Measurements from ENCODE around the gene SPCS1.

The SPCS1 gene

DNA sequence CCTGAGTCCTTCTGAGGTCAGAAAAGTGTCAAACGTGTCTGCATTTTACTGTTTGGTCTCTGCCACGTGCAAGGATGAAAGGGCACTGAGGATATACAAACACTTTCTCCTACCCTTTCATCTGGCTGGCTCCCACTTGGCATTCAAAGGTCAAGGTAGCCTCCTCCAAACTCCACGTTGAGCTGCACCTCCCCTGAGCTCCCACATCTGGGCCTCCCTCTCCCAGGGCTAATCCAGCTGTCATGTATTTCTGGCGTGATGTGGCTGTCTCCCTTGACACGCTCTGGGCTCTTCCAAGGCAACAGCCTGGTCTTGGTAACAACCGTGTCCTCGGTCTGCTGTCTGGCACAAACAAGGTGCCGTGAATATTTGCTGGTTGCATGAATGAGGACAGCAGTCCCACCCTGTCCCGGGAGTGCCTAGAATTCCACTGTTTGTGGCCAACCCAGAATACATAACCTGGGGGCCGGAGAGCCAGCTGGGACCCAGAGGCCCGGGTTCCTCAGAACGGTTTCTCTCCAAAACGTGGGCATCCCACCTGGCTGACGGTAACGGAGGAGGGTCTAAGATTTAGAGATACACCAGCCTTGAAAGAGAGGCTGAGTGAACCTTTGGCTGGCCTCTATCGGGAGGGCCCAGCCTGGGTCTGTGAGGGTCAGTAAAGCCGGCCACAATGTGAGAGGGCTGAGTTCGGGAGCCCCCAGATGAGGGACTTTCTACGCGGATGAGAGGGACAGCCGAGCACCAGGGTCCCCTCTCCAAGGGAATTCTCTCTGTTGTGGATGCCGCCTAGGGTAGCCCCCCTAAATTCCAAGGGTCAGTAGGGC, 1.1 kb upstream of the SPCS1 start:
- Histone ChIP-seq H2AFZ (ENCODE audit: low read depth, low read length) (peak overlapping the region; percentile 77), H3K4me3 (ENCODE audit: low read length) (peak overlapping the region; percentile 80), H3K36me3 (ENCODE audit: insufficient read depth, low read length) (peaks cover 24% of the 10 kb centered on the region), H3K27me3 (ENCODE audit: insufficient read depth, low read length) (no peaks in the 10 kb centered on the region), H3K4me1 (ENCODE audit: insufficient read depth, low read length) (peaks cover 27% of the 10 kb centered on the region), H3K9me3 (ENCODE audit: low read length) (no peaks in the 10 kb centered on the region)

- H2AFZ ChIP-seq (ENCODE audit: low read depth, low read length), result peak overlapping the region; percentile 77
- H3K27me3 ChIP-seq (ENCODE audit: insufficient read depth, low read length), result no peaks in the 10 kb centered on the region
- H3K9me3 ChIP-seq (ENCODE audit: low read length), result no peaks in the 10 kb centered on the region
- peaks cover 27% of the 10 kb centered on the region for H3K4me1 ChIP-seq (ENCODE audit: insufficient read depth, low read length)
- peaks cover 23% of the 10 kb centered on the region for H3K36me3 ChIP-seq (ENCODE audit: insufficient read depth, low read length)
- peak overlapping the region; percentile 80 for H3K4me3 ChIP-seq (ENCODE audit: low read length)
These were observed 543 bp upstream of the SPCS1 start for GRCh38 chr3:52705438-52705687.

- Histone ChIP-seq H3K36me3 (ENCODE audit: insufficient read depth, low read length) (peaks cover 35% of the 10 kb centered on the region), H3K9me3 (ENCODE audit: low read length) (peaks cover under 1% of the 10 kb centered on the region), H3K27me3 (ENCODE audit: insufficient read depth, low read length) (no peaks in the 10 kb centered on the region), H3K4me1 (ENCODE audit: insufficient read depth, low read length) (peaks cover 27% of the 10 kb centered on the region), H2AFZ (ENCODE audit: low read depth, low read length) (no peak overlapping the region), H3K4me3 (ENCODE audit: low read length) (peak overlapping the region; percentile 80)
These were observed 1.7 kb downstream of the SPCS1 start for GRCh38 chr3:52707585-52707984.

- Histone ChIP-seq H3K36me3 (ENCODE audit: insufficient read depth, low read length) (peaks cover 44% of the 10 kb centered on the region), H3K4me3 (ENCODE audit: low read length) (no peak overlapping the region), H3K4me1 (ENCODE audit: insufficient read depth, low read length) (peaks cover 15% of the 10 kb centered on the region), H3K27me3 (ENCODE audit: insufficient read depth, low read length) (no peaks in the 10 kb centered on the region), H3K9me3 (ENCODE audit: low read length) (peaks cover 3% of the 10 kb centered on the region), H2AFZ (ENCODE audit: low read depth, low read length) (no peak overlapping the region)
These were observed 4.6 kb downstream of the SPCS1 start for GRCh38 chr3:52710512-52710911.

GRCh38 chr3:52712291-52713212, 6.6 kb downstream of the SPCS1 start:
- Histone ChIP-seq H2AFZ (ENCODE audit: low read depth, low read length) (no peak overlapping the region), H3K9me3 (ENCODE audit: low read length) (peaks cover 3% of the 10 kb centered on the region), H3K4me1 (ENCODE audit: insufficient read depth, low read length) (peaks cover 2% of the 10 kb centered on the region), H3K36me3 (ENCODE audit: insufficient read depth, low read length) (peaks cover 51% of the 10 kb centered on the region), H3K4me3 (ENCODE audit: low read length) (no peak overlapping the region), H3K27me3 (ENCODE audit: insufficient read depth, low read length) (no peaks in the 10 kb centered on the region)

- H3K36me3 ChIP-seq (ENCODE audit: insufficient read depth, low read length), result peaks cover 43% of the 10 kb centered on the region
- H3K9me3 ChIP-seq (ENCODE audit: low read length), result peaks cover 8% of the 10 kb centered on the region
- no peaks in the 10 kb centered on the region for H3K27me3 ChIP-seq (ENCODE audit: insufficient read depth, low read length)
- no peak overlapping the region for H3K4me3 ChIP-seq (ENCODE audit: low read length)
- H3K4me1 ChIP-seq (ENCODE audit: insufficient read depth, low read length), result no peaks in the 10 kb centered on the region
- H2AFZ ChIP-seq (ENCODE audit: low read depth, low read length), result no peak overlapping the region
These were observed 8.7 kb downstream of the SPCS1 start for GRCh38 chr3:52714335-52715302.

DNA sequence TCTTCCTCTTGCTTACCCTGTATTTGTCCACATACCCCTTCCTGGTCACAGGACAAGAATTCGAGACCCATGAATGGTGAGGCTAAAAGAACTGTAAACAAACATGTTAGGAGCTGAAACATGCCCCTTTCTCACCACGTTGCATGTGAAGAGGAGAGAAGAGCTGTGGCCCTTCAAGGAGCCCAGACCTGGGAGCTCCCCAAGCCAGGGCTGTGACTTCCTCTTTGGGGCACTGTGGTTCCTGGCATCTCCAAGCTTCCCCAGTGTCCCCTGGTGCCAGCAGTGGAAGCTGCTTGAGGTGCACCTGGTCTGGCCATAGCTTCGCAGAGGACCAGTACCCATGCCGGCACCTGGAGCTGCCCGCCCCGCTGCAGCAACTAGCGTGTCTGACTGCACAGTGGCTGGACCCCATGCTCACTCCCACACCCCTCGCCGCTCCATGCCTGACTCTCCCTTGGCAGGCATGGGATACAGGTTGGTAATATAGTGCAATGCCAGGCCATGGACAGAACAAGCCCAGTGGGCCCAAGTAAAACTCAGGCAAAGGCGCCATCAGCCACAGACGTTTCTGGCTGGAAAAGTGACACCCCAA, 9.9 kb downstream of the SPCS1 start:
- H3K4me3 ChIP-seq (ENCODE audit: low read length), result no peak overlapping the region
- H3K27me3 ChIP-seq (ENCODE audit: insufficient read depth, low read length), result no peaks in the 10 kb centered on the region
- H3K9me3 ChIP-seq (ENCODE audit: low read length), result peaks cover 8% of the 10 kb centered on the region
- no peak overlapping the region for H2AFZ ChIP-seq (ENCODE audit: low read depth, low read length)
- no peaks in the 10 kb centered on the region for H3K4me1 ChIP-seq (ENCODE audit: insufficient read depth, low read length)
- H3K36me3 ChIP-seq (ENCODE audit: insufficient read depth, low read length), result peaks cover 39% of the 10 kb centered on the region

GRCh38 chr3:52719618-52720017, 13.7 kb downstream of the SPCS1 start:
- peaks cover 15% of the 10 kb centered on the region for H3K9me3 ChIP-seq (ENCODE audit: low read length)
- peaks cover 40% of the 10 kb centered on the region for H3K36me3 ChIP-seq (ENCODE audit: insufficient read depth, low read length)
- H3K4me1 ChIP-seq (ENCODE audit: insufficient read depth, low read length), result no peaks in the 10 kb centered on the region
- no peak overlapping the region for H3K4me3 ChIP-seq (ENCODE audit: low read length)
- H3K27me3 ChIP-seq (ENCODE audit: insufficient read depth, low read length), result no peaks in the 10 kb centered on the region
- H2AFZ ChIP-seq (ENCODE audit: low read depth, low read length), result no peak overlapping the region

DNA sequence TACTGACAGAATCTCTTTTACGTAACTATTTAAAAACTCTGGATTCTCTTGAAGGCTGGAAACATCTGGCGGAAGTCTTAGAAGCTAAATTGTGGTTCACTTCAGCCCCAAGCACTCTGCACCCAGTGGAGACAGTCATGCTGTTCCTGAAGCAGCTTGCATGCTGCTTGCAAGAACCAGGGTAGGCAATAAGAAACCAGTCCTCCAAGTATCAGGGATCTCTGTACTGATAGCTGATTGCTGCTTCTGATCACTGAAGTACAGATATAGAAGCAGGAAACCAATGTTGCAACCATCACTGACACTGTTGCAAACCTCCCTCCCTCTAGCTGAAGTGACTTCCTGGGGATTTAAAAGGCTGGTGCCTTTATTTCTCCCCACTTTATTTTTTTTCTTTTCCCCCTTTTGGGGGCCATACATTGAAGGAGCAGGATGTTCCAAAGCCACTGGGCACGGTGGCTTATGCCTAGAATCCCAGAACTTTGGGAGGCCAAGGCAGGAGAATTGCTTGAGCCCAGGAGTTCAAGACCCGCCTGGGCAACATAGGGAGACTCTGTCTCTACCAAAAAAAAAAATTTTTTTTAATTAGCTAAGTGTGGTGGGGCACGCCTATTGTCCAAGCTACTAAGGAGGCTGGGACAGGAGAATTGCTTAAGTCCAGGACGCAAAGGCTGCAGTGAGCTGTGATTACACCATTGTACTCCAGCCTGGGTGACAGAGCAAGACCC, 15.3 kb downstream of the SPCS1 start:
- no peak overlapping the region for H3K4me3 ChIP-seq (ENCODE audit: low read length)
- no peaks in the 10 kb centered on the region for H3K27me3 ChIP-seq (ENCODE audit: insufficient read depth, low read length)
- H3K9me3 ChIP-seq (ENCODE audit: low read length), result peaks cover 15% of the 10 kb centered on the region
- H3K4me1 ChIP-seq (ENCODE audit: insufficient read depth, low read length), result no peaks in the 10 kb centered on the region
- no peak overlapping the region for H2AFZ ChIP-seq (ENCODE audit: low read depth, low read length)
- peaks cover 33% of the 10 kb centered on the region for H3K36me3 ChIP-seq (ENCODE audit: insufficient read depth, low read length)

- Histone ChIP-seq H3K27me3 (ENCODE audit: insufficient read depth, low read length) (no peaks in the 10 kb centered on the region), H3K9me3 (ENCODE audit: low read length) (peaks cover 15% of the 10 kb centered on the region), H3K36me3 (ENCODE audit: insufficient read depth, low read length) (peaks cover 31% of the 10 kb centered on the region), H2AFZ (ENCODE audit: low read depth, low read length) (no peak overlapping the region), H3K4me3 (ENCODE audit: low read length) (no peak overlapping the region), H3K4me1 (ENCODE audit: insufficient read depth, low read length) (no peaks in the 10 kb centered on the region)
These were observed 15.8 kb downstream of the SPCS1 start for GRCh38 chr3:52721730-52722008.

DNA sequence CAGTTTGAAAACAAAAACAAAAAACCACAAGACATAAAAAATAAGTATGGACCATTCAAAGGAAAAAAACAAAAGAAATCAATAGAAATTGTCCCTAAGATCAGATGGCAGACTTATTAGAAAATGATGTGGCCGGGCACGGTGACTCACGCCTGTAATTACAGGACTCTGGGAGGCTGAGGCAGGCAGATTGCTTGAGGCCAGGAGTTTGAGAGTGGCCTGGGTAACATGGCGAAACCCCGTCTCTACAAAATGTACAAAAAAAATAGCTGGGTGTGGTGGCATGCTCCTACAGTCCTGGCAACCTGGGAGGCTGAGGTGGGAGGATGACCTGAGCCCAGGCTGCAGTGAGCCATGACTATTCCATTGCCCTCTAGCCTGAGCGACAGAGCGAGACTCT, 16.6 kb downstream of the SPCS1 start:
- Histone ChIP-seq H3K4me1 (ENCODE audit: insufficient read depth, low read length) (no peaks in the 10 kb centered on the region), H3K4me3 (ENCODE audit: low read length) (no peak overlapping the region), H2AFZ (ENCODE audit: low read depth, low read length) (no peak overlapping the region), H3K36me3 (ENCODE audit: insufficient read depth, low read length) (peaks cover 30% of the 10 kb centered on the region), H3K9me3 (ENCODE audit: low read length) (peaks cover 15% of the 10 kb centered on the region), H3K27me3 (ENCODE audit: insufficient read depth, low read length) (no peaks in the 10 kb centered on the region)

DNA sequence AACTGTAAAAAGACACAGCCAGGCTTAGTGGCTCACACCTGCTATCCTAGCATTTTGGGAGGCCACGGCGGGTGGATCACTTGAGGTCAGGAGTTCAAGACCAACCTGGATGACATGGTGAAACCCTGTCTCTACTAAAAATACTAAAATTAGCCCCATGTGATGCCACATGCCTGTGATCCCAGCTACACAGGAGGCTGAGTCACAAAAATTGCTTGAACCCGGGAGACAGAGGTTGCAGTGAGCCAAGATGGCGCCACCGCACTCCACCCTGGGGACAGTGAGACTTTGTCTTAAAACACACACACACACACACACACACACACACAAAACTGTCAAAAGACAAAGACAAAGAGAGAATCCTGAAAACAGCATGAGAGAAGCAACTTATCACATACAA, 18.0 kb downstream of the SPCS1 start:
- no peak overlapping the region for H3K4me3 ChIP-seq (ENCODE audit: low read length)
- peaks cover 15% of the 10 kb centered on the region for H3K9me3 ChIP-seq (ENCODE audit: low read length)
- H3K4me1 ChIP-seq (ENCODE audit: insufficient read depth, low read length), result no peaks in the 10 kb centered on the region
- peaks cover 29% of the 10 kb centered on the region for H3K36me3 ChIP-seq (ENCODE audit: insufficient read depth, low read length)
- no peak overlapping the region for H2AFZ ChIP-seq (ENCODE audit: low read depth, low read length)
- H3K27me3 ChIP-seq (ENCODE audit: insufficient read depth, low read length), result no peaks in the 10 kb centered on the region

All from neuron (in vitro differentiated cells).